ENCODE measurements around the gene CFAP119.

The CFAP119 gene

GRCh38 chr16:30747331-30747730, 14.5 kb downstream of the CFAP119 start:
- 79% methylated on average over 3 of the region's 3 CpGs for WGBS (ENCODE audit: insufficient coverage)
- Histone ChIP-seq H3K27ac (ENCODE audit: insufficient read depth in 1 of 2, low read depth in 1 of 2, low read length in 2 of 2, poor library complexity in 1 of 2, severe bottlenecking in 2 of 2) (peak overlapping the region; percentile 51 to 82), H3K27me3 (replicated peaks in 2 of 5; ENCODE audit: control insufficient read depth in 4 of 5, insufficient read depth in 5 of 5, low read length in 4 of 5) (no peaks in the 10 kb centered on the region), H3K4me1 (ENCODE audit: control extremely low read depth in 1 of 4, control insufficient read depth in 4 of 4, insufficient read depth in 4 of 4, low read length in 3 of 4) (peaks cover 3 to 13% (median 6%) of the 10 kb centered on the region in 4 experiments), H3K9me3 (ENCODE audit: control extremely low read depth in 1 of 5, control insufficient read depth in 4 of 5, insufficient read depth in 2 of 5, low read depth in 1 of 5, low read length in 4 of 5) (no peaks in the 10 kb centered on the region), H3K4me3 (ENCODE audit: control insufficient read depth in 1 of 7, extremely low read depth in 1 of 7, insufficient read depth in 4 of 7, low read depth in 2 of 7, low read length in 6 of 7) (peak overlapping the region in 6 of 7 experiments; percentile 52 to 87 (median 80)), H3K36me3 (ENCODE audit: control insufficient read depth in 4 of 4, insufficient read depth in 4 of 4, low read length in 3 of 4) (peaks cover 9 to 45% (median 21%) of the 10 kb centered on the region in 4 experiments)
- no peak for DNase-seq
- CTCF ChIA-PET = interaction anchor here (0.7 to 1.5 kb wide), 13 partner anchors 10 to 206 kb away, joined by 3 to 5 read pairs (median 3); partner anchors contain the start of gene CTF1
- POLR2A ChIA-PET = interaction anchor here (0.9 to 1.7 kb wide), 3 partner anchors 11 to 58 kb away, joined by 3 to 7 read pairs (median 6); no protein-coding TSS in a partner anchor

GRCh38 chr16:30746638-30747175, 15.2 kb downstream of the CFAP119 start:
- H3K4me1 ChIP-seq (ENCODE audit: control extremely low read depth in 1 of 4, control insufficient read depth in 4 of 4, insufficient read depth in 4 of 4, low read length in 3 of 4) = peaks cover 3 to 13% (median 6%) of the 10 kb centered on the region in 4 experiments
- DNase-seq = no peak
- POLR2A ChIA-PET = no interaction called here

GRCh38 chr16:30745082-30745481, 16.8 kb downstream of the CFAP119 start:
- WGBS (ENCODE audit: insufficient coverage) = 100% methylated on average over 1 of the region's 2 CpGs
- Histone ChIP-seq H3K9me3 (ENCODE audit: control extremely low read depth in 1 of 5, control insufficient read depth in 4 of 5, insufficient read depth in 2 of 5, low read depth in 1 of 5, low read length in 4 of 5) (no peaks in the 10 kb centered on the region), H3K4me3 (ENCODE audit: control insufficient read depth in 1 of 7, extremely low read depth in 1 of 7, insufficient read depth in 4 of 7, low read depth in 2 of 7, low read length in 6 of 7) (no peak overlapping the region), H3K27ac (ENCODE audit: insufficient read depth in 1 of 2, low read depth in 1 of 2, low read length in 2 of 2, poor library complexity in 1 of 2, severe bottlenecking in 2 of 2) (no peak overlapping the region), H3K4me1 (ENCODE audit: control extremely low read depth in 1 of 4, control insufficient read depth in 4 of 4, insufficient read depth in 4 of 4, low read length in 3 of 4) (peaks cover 3 to 13% (median 6%) of the 10 kb centered on the region in 4 experiments), H3K36me3 (ENCODE audit: control insufficient read depth in 4 of 4, insufficient read depth in 4 of 4, low read length in 3 of 4) (peaks cover 6 to 48% (median 23%) of the 10 kb centered on the region in 4 experiments), H3K27me3 (replicated peaks in 2 of 5; ENCODE audit: control insufficient read depth in 4 of 5, insufficient read depth in 5 of 5, low read length in 4 of 5) (no peaks in the 10 kb centered on the region)
- ChIA-PET POLR2A (no interaction called here), CTCF (no interaction called here)
- DNase-seq = no peak

More at GRCh38 chr16:30746638-30747175, 15.2 kb downstream of the CFAP119 start:
- CTCF ChIA-PET = interaction anchor here (0.9 to 1.5 kb wide), 5 partner anchors 15 to 58 kb away, joined by 3 to 4 read pairs (median 3); no protein-coding TSS in a partner anchor
- Histone ChIP-seq H3K27me3 (replicated peaks in 2 of 5; ENCODE audit: control insufficient read depth in 4 of 5, insufficient read depth in 5 of 5, low read length in 4 of 5) (no peaks in the 10 kb centered on the region), H3K4me3 (ENCODE audit: control insufficient read depth in 1 of 7, extremely low read depth in 1 of 7, insufficient read depth in 4 of 7, low read depth in 2 of 7, low read length in 6 of 7) (no peak overlapping the region), H3K36me3 (ENCODE audit: control insufficient read depth in 4 of 4, insufficient read depth in 4 of 4, low read length in 3 of 4) (peaks cover 10 to 47% (median 25%) of the 10 kb centered on the region in 4 experiments), H3K9me3 (ENCODE audit: control extremely low read depth in 1 of 5, control insufficient read depth in 4 of 5, insufficient read depth in 2 of 5, low read depth in 1 of 5, low read length in 4 of 5) (no peaks in the 10 kb centered on the region), H3K27ac (ENCODE audit: insufficient read depth in 1 of 2, low read depth in 1 of 2, low read length in 2 of 2, poor library complexity in 1 of 2, severe bottlenecking in 2 of 2) (no peak overlapping the region)
- 90% methylated on average over 8 of the region's 9 CpGs for WGBS (ENCODE audit: insufficient coverage)

- CTCF ChIA-PET = interaction anchor here (0.9 kb wide), 1 partner anchor 16 kb away, joined by 5 read pairs; no protein-coding TSS in a partner anchor
Measured at GRCh38 chr16:30744183-30744582, 17.7 kb downstream of the CFAP119 start.

GRCh38 chr16:30743716-30744115, 18.1 kb downstream of the CFAP119 start:
- POLR2A ChIA-PET = interaction anchor here (0.6 kb wide), 1 partner anchor 84 kb away, joined by 3 read pairs; no protein-coding TSS in a partner anchor
- no peaks in the 10 kb centered on the region for H3K9me3 ChIP-seq (ENCODE audit: control extremely low read depth in 1 of 5, control insufficient read depth in 4 of 5, insufficient read depth in 2 of 5, low read depth in 1 of 5, low read length in 4 of 5)
- no peaks in the 10 kb centered on the region for H3K27me3 ChIP-seq (replicated peaks in 2 of 5; ENCODE audit: control insufficient read depth in 4 of 5, insufficient read depth in 5 of 5, low read length in 4 of 5)
- peaks cover 9 to 60% (median 34%) of the 10 kb centered on the region in 4 experiments for H3K36me3 ChIP-seq (ENCODE audit: control insufficient read depth in 4 of 4, insufficient read depth in 4 of 4, low read length in 3 of 4)
- CTCF ChIA-PET = interaction anchor here (0.9 to 1.5 kb wide), 2 partner anchors 13 to 17 kb away, joined by 5 to 6 read pairs; no protein-coding TSS in a partner anchor
- no peak overlapping the region for H3K4me3 ChIP-seq (ENCODE audit: control insufficient read depth in 1 of 7, extremely low read depth in 1 of 7, insufficient read depth in 4 of 7, low read depth in 2 of 7, low read length in 6 of 7)
- H3K4me1 ChIP-seq (ENCODE audit: control extremely low read depth in 1 of 4, control insufficient read depth in 4 of 4, insufficient read depth in 4 of 4, low read length in 3 of 4) = peaks cover 0 to 6% (median 4%) of the 10 kb centered on the region in 4 experiments
- no peak for DNase-seq
- 100% methylated on average over 10 of the region's 11 CpGs for WGBS (ENCODE audit: insufficient coverage)
- no peak overlapping the region for H3K27ac ChIP-seq (ENCODE audit: insufficient read depth in 1 of 2, low read depth in 1 of 2, low read length in 2 of 2, poor library complexity in 1 of 2, severe bottlenecking in 2 of 2)

More at GRCh38 chr16:30744183-30744582, 17.7 kb downstream of the CFAP119 start:
- Histone ChIP-seq H3K27me3 (replicated peaks in 2 of 5; ENCODE audit: control insufficient read depth in 4 of 5, insufficient read depth in 5 of 5, low read length in 4 of 5) (no peaks in the 10 kb centered on the region), H3K4me3 (ENCODE audit: control insufficient read depth in 1 of 7, extremely low read depth in 1 of 7, insufficient read depth in 4 of 7, low read depth in 2 of 7, low read length in 6 of 7) (no peak overlapping the region), H3K9me3 (ENCODE audit: control extremely low read depth in 1 of 5, control insufficient read depth in 4 of 5, insufficient read depth in 2 of 5, low read depth in 1 of 5, low read length in 4 of 5) (no peaks in the 10 kb centered on the region), H3K36me3 (ENCODE audit: control insufficient read depth in 4 of 4, insufficient read depth in 4 of 4, low read length in 3 of 4) (peaks cover 6 to 55% (median 29%) of the 10 kb centered on the region in 4 experiments), H3K4me1 (ENCODE audit: control extremely low read depth in 1 of 4, control insufficient read depth in 4 of 4, insufficient read depth in 4 of 4, low read length in 3 of 4) (peaks cover 3 to 7% (median 5%) of the 10 kb centered on the region in 4 experiments), H3K27ac (ENCODE audit: insufficient read depth in 1 of 2, low read depth in 1 of 2, low read length in 2 of 2, poor library complexity in 1 of 2, severe bottlenecking in 2 of 2) (no peak overlapping the region)
- POLR2A ChIA-PET = no interaction called here
- WGBS (ENCODE audit: insufficient coverage) = no CpG with 5 or more reads among the region's 2 CpGs
- DNase-seq = no peak

- H3K27ac ChIP-seq (ENCODE audit: insufficient read depth in 1 of 2, low read depth in 1 of 2, low read length in 2 of 2, poor library complexity in 1 of 2, severe bottlenecking in 2 of 2) = no peak overlapping the region
- DNase-seq = no peak
- H3K4me1 ChIP-seq (ENCODE audit: control extremely low read depth in 1 of 4, control insufficient read depth in 4 of 4, insufficient read depth in 4 of 4, low read length in 3 of 4) = no peaks in the 10 kb centered on the region
- 97% methylated on average over 5 of the region's 6 CpGs for WGBS (ENCODE audit: insufficient coverage)
- CTCF ChIA-PET = no interaction called here
- no peaks in the 10 kb centered on the region for H3K27me3 ChIP-seq (replicated peaks in 2 of 5; ENCODE audit: control insufficient read depth in 4 of 5, insufficient read depth in 5 of 5, low read length in 4 of 5)
- peaks cover 12 to 82% (median 54%) of the 10 kb centered on the region in 4 experiments for H3K36me3 ChIP-seq (ENCODE audit: control insufficient read depth in 4 of 4, insufficient read depth in 4 of 4, low read length in 3 of 4)
- POLR2A ChIA-PET = no interaction called here
- no peak overlapping the region for H3K4me3 ChIP-seq (ENCODE audit: control insufficient read depth in 1 of 7, extremely low read depth in 1 of 7, insufficient read depth in 4 of 7, low read depth in 2 of 7, low read length in 6 of 7)
- no peaks in the 10 kb centered on the region for H3K9me3 ChIP-seq (ENCODE audit: control extremely low read depth in 1 of 5, control insufficient read depth in 4 of 5, insufficient read depth in 2 of 5, low read depth in 1 of 5, low read length in 4 of 5)
Measured at GRCh38 chr16:30741461-30741914, 20.4 kb downstream of the CFAP119 start.
